ENCODE results near the gene CEBPE.

- TF ChIP-seq SP1 (IDR thresholded peaks at IDR 0.05) (no peak), ZBTB33 (IDR thresholded peaks at IDR 0.05) (no peak), EGR1 (IDR thresholded peaks at IDR 0.05; ENCODE audit: low read depth in 2 of 2) (no peak), RAD21 (IDR thresholded peaks at IDR 0.05) (no peak), YY1 (IDR thresholded peaks at IDR 0.05) (no peak), TAF1 (conservative IDR thresholded peaks at IDR 0.05) (no peak), FOXA1 (IDR thresholded peaks at IDR 0.05) (no peak), GABPA (IDR thresholded peaks at IDR 0.05 in 1 of 2, conservative IDR thresholded peaks at IDR 0.05 in 1 of 2) (no peak), JUND (IDR thresholded peaks at IDR 0.05) (no peak), HNF4G (IDR thresholded peaks at IDR 0.05) (no peak), REST (IDR thresholded peaks at IDR 0.05) (no peak)
- TF ChIP-seq, protein P1, sequence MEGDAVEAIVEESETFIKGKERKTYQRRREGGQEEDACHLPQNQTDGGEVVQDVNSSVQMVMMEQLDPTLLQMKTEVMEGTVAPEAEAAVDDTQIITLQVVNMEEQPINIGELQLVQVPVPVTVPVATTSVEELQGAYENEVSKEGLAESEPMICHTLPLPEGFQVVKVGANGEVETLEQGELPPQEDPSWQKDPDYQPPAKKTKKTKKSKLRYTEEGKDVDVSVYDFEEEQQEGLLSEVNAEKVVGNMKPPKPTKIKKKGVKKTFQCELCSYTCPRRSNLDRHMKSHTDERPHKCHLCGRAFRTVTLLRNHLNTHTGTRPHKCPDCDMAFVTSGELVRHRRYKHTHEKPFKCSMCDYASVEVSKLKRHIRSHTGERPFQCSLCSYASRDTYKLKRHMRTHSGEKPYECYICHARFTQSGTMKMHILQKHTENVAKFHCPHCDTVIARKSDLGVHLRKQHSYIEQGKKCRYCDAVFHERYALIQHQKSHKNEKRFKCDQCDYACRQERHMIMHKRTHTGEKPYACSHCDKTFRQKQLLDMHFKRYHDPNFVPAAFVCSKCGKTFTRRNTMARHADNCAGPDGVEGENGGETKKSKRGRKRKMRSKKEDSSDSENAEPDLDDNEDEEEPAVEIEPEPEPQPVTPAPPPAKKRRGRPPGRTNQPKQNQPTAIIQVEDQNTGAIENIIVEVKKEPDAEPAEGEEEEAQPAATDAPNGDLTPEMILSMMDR (IDR thresholded peaks at IDR 0.05; ENCODE audit: low read depth, low read length, missing input control): no peak
- TF ChIP-seq, protein P2, sequence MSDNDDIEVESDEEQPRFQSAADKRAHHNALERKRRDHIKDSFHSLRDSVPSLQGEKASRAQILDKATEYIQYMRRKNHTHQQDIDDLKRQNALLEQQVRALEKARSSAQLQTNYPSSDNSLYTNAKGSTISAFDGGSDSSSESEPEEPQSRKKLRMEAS (IDR thresholded peaks at IDR 0.05): no peak
- TF ChIP-seq, protein P3, sequence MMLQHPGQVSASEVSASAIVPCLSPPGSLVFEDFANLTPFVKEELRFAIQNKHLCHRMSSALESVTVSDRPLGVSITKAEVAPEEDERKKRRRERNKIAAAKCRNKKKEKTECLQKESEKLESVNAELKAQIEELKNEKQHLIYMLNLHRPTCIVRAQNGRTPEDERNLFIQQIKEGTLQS (IDR thresholded peaks at IDR 0.05): no peak
These were observed 43.7 kb upstream of the CEBPE start for GRCh38 chr14:23162800-23163199.
